RWPE1 (cell line): ENCODE results near the gene NLRP4.
"Not testable (repeated sequence)": the region's sequence is repeated elsewhere in the genome, so short reads cannot be mapped to it uniquely, and the experiment has no call there.

Experiments
- CTCF ChIA-PET: fragments of 350-600 bp; sonication (Branson Sonifier 250); formaldehyde crosslinking; extraction: SDS; loops from one replicate; lab custom pipeline; 2021; lab: Yijun Ruan, JAX
- POLR2A ChIA-PET: fragments of 400-600 bp; formaldehyde crosslinking; extraction: SDS; loops from one replicate; lab custom pipeline; 2020; ENCODE audit warnings: antibody characterized with exemption; ENCODE audit not compliant: low non-redundant PET; lab: Yijun Ruan, JAX
- DNase-seq: peaks from one replicate; pipeline ENCODE4 v3.0.0; 2012; ENCODE audit warnings: low spot score
- H3K27ac ChIP-seq: fragments of 450-650 bp; 2 replicates; pipeline ENCODE4 v1.5.1; 2017
- TF ChIP-seq, protein P1 (sequence below): fragments of 450-650 bp; conservative IDR thresholded peaks from 2 replicates; pipeline ENCODE4 v1.5.1; 2017; ENCODE audit warnings: low read depth, mild to moderate bottlenecking

The NLRP4 gene

DNA sequence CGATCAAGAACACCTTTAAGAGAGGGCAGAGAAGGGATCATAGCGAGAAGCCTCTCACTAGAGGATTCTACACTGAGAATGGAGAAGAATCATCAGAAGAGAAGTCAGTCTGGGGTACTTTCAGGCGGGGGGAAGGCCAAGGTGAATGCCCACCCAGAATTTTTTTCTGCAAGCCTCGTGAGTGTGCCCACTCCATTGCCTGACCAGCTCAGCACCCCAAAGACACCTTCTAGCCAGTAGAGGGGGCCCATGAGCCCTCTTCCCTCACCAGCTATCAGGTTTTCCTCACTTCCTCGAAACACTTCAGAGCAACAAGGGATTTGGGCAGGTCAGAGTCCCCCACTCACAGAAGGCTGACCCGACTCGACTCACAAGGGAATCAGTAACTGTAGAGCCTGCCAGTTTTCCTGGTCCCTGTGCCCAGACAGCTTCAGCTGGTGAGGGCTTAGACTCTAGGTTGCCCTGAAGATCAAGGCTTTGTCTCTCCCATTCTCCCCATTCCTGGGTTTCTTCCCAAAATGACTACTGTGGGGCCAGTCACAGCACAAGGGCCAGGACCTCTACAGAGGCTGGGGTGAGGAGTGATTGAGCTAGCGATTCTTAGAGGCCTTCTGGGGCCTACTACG lies 77.4 kb downstream of the NLRP4 start:
- H3K27ac ChIP-seq, result no peak overlapping the region
- POLR2A ChIA-PET, result no interaction called here
- CTCF ChIA-PET, result no interaction called here
- TF ChIP-seq, protein P1, sequence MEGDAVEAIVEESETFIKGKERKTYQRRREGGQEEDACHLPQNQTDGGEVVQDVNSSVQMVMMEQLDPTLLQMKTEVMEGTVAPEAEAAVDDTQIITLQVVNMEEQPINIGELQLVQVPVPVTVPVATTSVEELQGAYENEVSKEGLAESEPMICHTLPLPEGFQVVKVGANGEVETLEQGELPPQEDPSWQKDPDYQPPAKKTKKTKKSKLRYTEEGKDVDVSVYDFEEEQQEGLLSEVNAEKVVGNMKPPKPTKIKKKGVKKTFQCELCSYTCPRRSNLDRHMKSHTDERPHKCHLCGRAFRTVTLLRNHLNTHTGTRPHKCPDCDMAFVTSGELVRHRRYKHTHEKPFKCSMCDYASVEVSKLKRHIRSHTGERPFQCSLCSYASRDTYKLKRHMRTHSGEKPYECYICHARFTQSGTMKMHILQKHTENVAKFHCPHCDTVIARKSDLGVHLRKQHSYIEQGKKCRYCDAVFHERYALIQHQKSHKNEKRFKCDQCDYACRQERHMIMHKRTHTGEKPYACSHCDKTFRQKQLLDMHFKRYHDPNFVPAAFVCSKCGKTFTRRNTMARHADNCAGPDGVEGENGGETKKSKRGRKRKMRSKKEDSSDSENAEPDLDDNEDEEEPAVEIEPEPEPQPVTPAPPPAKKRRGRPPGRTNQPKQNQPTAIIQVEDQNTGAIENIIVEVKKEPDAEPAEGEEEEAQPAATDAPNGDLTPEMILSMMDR, result no peak
- DNase-seq, result no peak

DNA sequence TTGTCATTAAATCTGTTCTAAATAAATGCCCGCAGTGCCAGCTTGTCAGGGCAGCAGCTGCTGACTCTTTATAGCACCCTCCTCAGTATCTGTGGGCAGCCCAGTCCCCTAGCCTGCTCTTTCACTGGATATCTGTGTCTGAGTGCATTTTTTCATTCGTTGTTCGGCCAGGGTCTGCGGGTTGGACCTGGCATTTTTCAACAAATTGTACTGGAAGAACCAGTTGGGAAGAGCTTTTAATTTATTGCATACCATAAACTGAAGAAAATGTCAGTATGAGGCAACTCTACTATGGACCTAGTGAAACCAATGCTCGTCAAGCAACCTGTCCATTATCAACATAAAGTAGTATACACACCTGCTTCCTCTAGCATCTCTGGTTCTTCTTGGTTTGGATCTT lies 87.2 kb downstream of the NLRP4 start:
- ChIA-PET CTCF (no interaction called here), POLR2A (no interaction called here)
- no peak for DNase-seq
- no peak overlapping the region for H3K27ac ChIP-seq
- TF ChIP-seq, protein P1, result no peak

DNA sequence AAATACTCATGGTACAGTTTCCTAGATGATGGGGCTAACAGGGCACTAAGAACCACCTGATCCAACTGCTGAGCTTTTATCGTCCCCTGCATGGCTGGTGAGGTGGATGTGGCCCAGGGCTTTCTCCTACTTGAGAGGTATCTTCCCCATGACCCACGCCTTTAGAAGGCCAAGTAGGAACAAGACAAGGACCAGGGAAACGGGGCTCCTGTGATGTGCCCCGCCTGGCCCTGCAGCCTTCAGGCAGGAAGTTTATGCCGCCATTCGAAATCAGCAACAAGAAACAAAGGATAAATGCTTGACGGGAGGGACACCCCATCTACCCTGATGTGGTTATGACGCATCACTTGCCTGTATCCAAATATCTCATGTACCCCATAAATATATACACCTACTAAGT lies 91.7 kb downstream of the NLRP4 start:
- CTCF ChIA-PET, result interaction anchor here (0.6 kb wide), 1 partner anchor 444 kb away, joined by 3 read pairs; no protein-coding TSS in a partner anchor
- no peak for DNase-seq
- TF ChIP-seq, protein P1, result no peak
- H3K27ac ChIP-seq, result no peak overlapping the region
- POLR2A ChIA-PET, result no interaction called here

- H3K27ac ChIP-seq, CTCF ChIA-PET, DNase-seq, POLR2A ChIA-PET: not testable (repeated sequence)
Observed at GRCh38 chr19:55929258-55929657, 92.9 kb downstream of the NLRP4 start.

DNA sequence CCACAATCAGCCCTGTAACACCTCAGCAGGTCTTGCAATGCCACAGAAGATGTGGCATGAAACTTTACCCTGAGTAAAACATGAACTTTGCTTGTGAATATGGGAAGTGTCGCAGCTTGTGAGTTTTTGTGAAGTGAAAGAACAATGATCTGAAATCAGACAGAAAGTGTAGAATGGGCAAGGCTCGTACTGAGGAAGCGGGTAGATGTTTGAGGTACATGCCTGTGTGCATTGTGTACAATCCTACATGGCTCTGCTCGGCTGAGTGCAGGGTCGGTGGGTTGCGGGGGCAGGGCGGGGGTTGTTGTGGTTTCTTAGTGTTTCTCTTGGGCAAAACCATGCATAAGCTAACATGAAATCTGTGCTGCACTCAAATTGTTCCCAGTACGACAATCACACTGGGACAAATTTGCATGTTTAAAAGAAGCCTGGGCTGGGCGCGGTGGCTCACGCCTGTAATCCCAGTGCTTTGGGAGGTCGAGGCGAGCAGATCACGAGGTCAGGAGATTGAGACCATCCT lies 94.7 kb downstream of the NLRP4 start:
- no peak for DNase-seq
- TF ChIP-seq, protein P1, result no peak
- ChIA-PET CTCF (no interaction called here), POLR2A (no interaction called here)
- no peak overlapping the region for H3K27ac ChIP-seq
